ENCODE measurements around the gene KCTD6.

KCTD6 gene

GRCh38 chr3:58487140-58487886 lies 4.6 kb upstream of the KCTD6 start:
- H3K4me3 ChIP-seq (ENCODE audit: low read depth, low read length), result peak overlapping the region; percentile 44
- H3K36me3 ChIP-seq (ENCODE audit: insufficient read depth, low read length), result no peaks in the 10 kb centered on the region
- H2AFZ ChIP-seq (ENCODE audit: low read length, unreplicated experiment), result peak overlapping the region; percentile 98
- H3K4me1 ChIP-seq (ENCODE audit: control insufficient read depth, insufficient read depth, low read length, unreplicated experiment), result peaks cover 23% of the 10 kb centered on the region
- H3K79me2 ChIP-seq (ENCODE audit: control insufficient read depth, insufficient read depth, low read length, unreplicated experiment), result peaks cover under 1% of the 10 kb centered on the region
- peak overlapping the region; percentile 30; the same call in 1 of the 2 replicates for H3K27ac ChIP-seq (ENCODE audit: low read depth, low read length)
- H3K27me3 ChIP-seq (ENCODE audit: insufficient read depth, low read length), result no peaks in the 10 kb centered on the region

- no peak overlapping the region for H2AFZ ChIP-seq (ENCODE audit: low read length, unreplicated experiment)
- H3K79me2 ChIP-seq (ENCODE audit: control insufficient read depth, insufficient read depth, low read length, unreplicated experiment), result peaks cover 17% of the 10 kb centered on the region
- no peaks in the 10 kb centered on the region for H3K36me3 ChIP-seq (ENCODE audit: insufficient read depth, low read length)
- peaks cover 32% of the 10 kb centered on the region for H3K4me1 ChIP-seq (ENCODE audit: control insufficient read depth, insufficient read depth, low read length, unreplicated experiment)
- H3K27ac ChIP-seq (ENCODE audit: low read depth, low read length), result no peak overlapping the region
- no peaks in the 10 kb centered on the region for H3K27me3 ChIP-seq (ENCODE audit: insufficient read depth, low read length)
- H3K4me3 ChIP-seq (ENCODE audit: low read depth, low read length), result no peak overlapping the region
Observed at GRCh38 chr3:58488967-58489366, 2.9 kb upstream of the KCTD6 start.

GRCh38 chr3:58490860-58491501 lies 915 bp upstream of the KCTD6 start:
- Histone ChIP-seq H2AFZ (ENCODE audit: low read length, unreplicated experiment) (peak overlapping the region; percentile 80), H3K27me3 (ENCODE audit: insufficient read depth, low read length) (no peaks in the 10 kb centered on the region)

GRCh38 chr3:58492494-58492905 lies 604 bp downstream of the KCTD6 start:
- Histone ChIP-seq H3K27me3 (ENCODE audit: insufficient read depth, low read length) (no peaks in the 10 kb centered on the region), H3K36me3 (ENCODE audit: insufficient read depth, low read length) (no peaks in the 10 kb centered on the region), H2AFZ (ENCODE audit: low read length, unreplicated experiment) (peak overlapping the region; percentile 6), H3K4me1 (ENCODE audit: control insufficient read depth, insufficient read depth, low read length, unreplicated experiment) (peaks cover 56% of the 10 kb centered on the region), H3K4me3 (ENCODE audit: low read depth, low read length) (peak overlapping the region; percentile 84), H3K27ac (ENCODE audit: low read depth, low read length) (no peak overlapping the region), H3K79me2 (ENCODE audit: control insufficient read depth, insufficient read depth, low read length, unreplicated experiment) (peaks cover 52% of the 10 kb centered on the region)

More at GRCh38 chr3:58490860-58491501, 915 bp upstream of the KCTD6 start:
- peak overlapping the region; percentile 73 for H3K4me3 ChIP-seq (ENCODE audit: low read depth, low read length)
- H3K36me3 ChIP-seq (ENCODE audit: insufficient read depth, low read length), result no peaks in the 10 kb centered on the region
- no peak overlapping the region for H3K27ac ChIP-seq (ENCODE audit: low read depth, low read length)
- peaks cover 37% of the 10 kb centered on the region for H3K79me2 ChIP-seq (ENCODE audit: control insufficient read depth, insufficient read depth, low read length, unreplicated experiment)
- peaks cover 51% of the 10 kb centered on the region for H3K4me1 ChIP-seq (ENCODE audit: control insufficient read depth, insufficient read depth, low read length, unreplicated experiment)

- Histone ChIP-seq H3K36me3 (ENCODE audit: insufficient read depth, low read length) (no peaks in the 10 kb centered on the region), H3K27ac (ENCODE audit: low read depth, low read length) (no peak overlapping the region), H3K79me2 (ENCODE audit: control insufficient read depth, insufficient read depth, low read length, unreplicated experiment) (peaks cover 59% of the 10 kb centered on the region), H3K27me3 (ENCODE audit: insufficient read depth, low read length) (no peaks in the 10 kb centered on the region), H3K4me1 (ENCODE audit: control insufficient read depth, insufficient read depth, low read length, unreplicated experiment) (peaks cover 50% of the 10 kb centered on the region), H2AFZ (ENCODE audit: low read length, unreplicated experiment) (no peak overlapping the region), H3K4me3 (ENCODE audit: low read depth, low read length) (peak overlapping the region; percentile 84)
Observed at GRCh38 chr3:58494107-58494506, 2.2 kb downstream of the KCTD6 start.

- Histone ChIP-seq H3K4me1 (ENCODE audit: control insufficient read depth, insufficient read depth, low read length, unreplicated experiment) (peaks cover 50% of the 10 kb centered on the region), H3K36me3 (ENCODE audit: insufficient read depth, low read length) (no peaks in the 10 kb centered on the region), H3K4me3 (ENCODE audit: low read depth, low read length) (peak overlapping the region; percentile 1; the same call in 1 of the 2 replicates), H3K27ac (ENCODE audit: low read depth, low read length) (no peak overlapping the region), H2AFZ (ENCODE audit: low read length, unreplicated experiment) (no peak overlapping the region), H3K27me3 (ENCODE audit: insufficient read depth, low read length) (no peaks in the 10 kb centered on the region), H3K79me2 (ENCODE audit: control insufficient read depth, insufficient read depth, low read length, unreplicated experiment) (peaks cover 59% of the 10 kb centered on the region)
Observed at GRCh38 chr3:58495101-58495500, 3.2 kb downstream of the KCTD6 start.

- H3K79me2 ChIP-seq (ENCODE audit: control insufficient read depth, insufficient read depth, low read length, unreplicated experiment), result peaks cover 68% of the 10 kb centered on the region
- no peak overlapping the region for H3K27ac ChIP-seq (ENCODE audit: low read depth, low read length)
- H3K36me3 ChIP-seq (ENCODE audit: insufficient read depth, low read length), result peaks cover 9% of the 10 kb centered on the region
- H3K27me3 ChIP-seq (ENCODE audit: insufficient read depth, low read length), result no peaks in the 10 kb centered on the region
- peaks cover 43% of the 10 kb centered on the region for H3K4me1 ChIP-seq (ENCODE audit: control insufficient read depth, insufficient read depth, low read length, unreplicated experiment)
- H2AFZ ChIP-seq (ENCODE audit: low read length, unreplicated experiment), result no peak overlapping the region
- H3K4me3 ChIP-seq (ENCODE audit: low read depth, low read length), result no peak overlapping the region
Observed at GRCh38 chr3:58496206-58496857, 4.4 kb downstream of the KCTD6 start.

GRCh38 chr3:58497097-58497496 lies 5.2 kb downstream of the KCTD6 start:
- Histone ChIP-seq H3K27me3 (ENCODE audit: insufficient read depth, low read length) (no peaks in the 10 kb centered on the region), H3K4me1 (ENCODE audit: control insufficient read depth, insufficient read depth, low read length, unreplicated experiment) (peaks cover 42% of the 10 kb centered on the region), H3K36me3 (ENCODE audit: insufficient read depth, low read length) (peaks cover 11% of the 10 kb centered on the region), H3K27ac (ENCODE audit: low read depth, low read length) (no peak overlapping the region), H2AFZ (ENCODE audit: low read length, unreplicated experiment) (no peak overlapping the region), H3K4me3 (ENCODE audit: low read depth, low read length) (no peak overlapping the region), H3K79me2 (ENCODE audit: control insufficient read depth, insufficient read depth, low read length, unreplicated experiment) (peaks cover 68% of the 10 kb centered on the region)

- H3K27ac ChIP-seq (ENCODE audit: low read depth, low read length), result no peak overlapping the region
- peaks cover 21% of the 10 kb centered on the region for H3K79me2 ChIP-seq (ENCODE audit: control insufficient read depth, insufficient read depth, low read length, unreplicated experiment)
- peaks cover 17% of the 10 kb centered on the region for H3K36me3 ChIP-seq (ENCODE audit: insufficient read depth, low read length)
- H3K4me3 ChIP-seq (ENCODE audit: low read depth, low read length), result no peak overlapping the region
- H3K4me1 ChIP-seq (ENCODE audit: control insufficient read depth, insufficient read depth, low read length, unreplicated experiment), result no peaks in the 10 kb centered on the region
- H3K27me3 ChIP-seq (ENCODE audit: insufficient read depth, low read length), result no peaks in the 10 kb centered on the region
- H2AFZ ChIP-seq (ENCODE audit: low read length, unreplicated experiment), result no peak overlapping the region
Observed at GRCh38 chr3:58502872-58503271, 11.0 kb downstream of the KCTD6 start.

GRCh38 chr3:58507356-58508078 lies 15.6 kb downstream of the KCTD6 start:
- Histone ChIP-seq H3K4me1 (ENCODE audit: control insufficient read depth, insufficient read depth, low read length, unreplicated experiment) (no peaks in the 10 kb centered on the region), H2AFZ (ENCODE audit: low read length, unreplicated experiment) (no peak overlapping the region), H3K4me3 (ENCODE audit: low read depth, low read length) (no peak overlapping the region), H3K27me3 (ENCODE audit: insufficient read depth, low read length) (no peaks in the 10 kb centered on the region), H3K79me2 (ENCODE audit: control insufficient read depth, insufficient read depth, low read length, unreplicated experiment) (peaks cover 5% of the 10 kb centered on the region), H3K27ac (ENCODE audit: low read depth, low read length) (no peak overlapping the region), H3K36me3 (ENCODE audit: insufficient read depth, low read length) (peaks cover 3% of the 10 kb centered on the region; the same call in 1 of the 2 replicates)
